Stimulated activated CD8-positive, alpha-beta memory T cell treated with anti-CD3 and anti-CD28 coated beads, Interleukin-4, amount 100 ng/mL, for 1 hour (primary cell): ENCODE measurements around the gene VAPB.

Experiments
- DNase-seq, 2 donors: peaks; one replicate each; pipeline ENCODE4 v3.0.0-alpha.2; 2020; ENCODE audit warnings: low read depth in 2 of 2, low spot score in 1 of 2

Gene VAPB

DNA sequence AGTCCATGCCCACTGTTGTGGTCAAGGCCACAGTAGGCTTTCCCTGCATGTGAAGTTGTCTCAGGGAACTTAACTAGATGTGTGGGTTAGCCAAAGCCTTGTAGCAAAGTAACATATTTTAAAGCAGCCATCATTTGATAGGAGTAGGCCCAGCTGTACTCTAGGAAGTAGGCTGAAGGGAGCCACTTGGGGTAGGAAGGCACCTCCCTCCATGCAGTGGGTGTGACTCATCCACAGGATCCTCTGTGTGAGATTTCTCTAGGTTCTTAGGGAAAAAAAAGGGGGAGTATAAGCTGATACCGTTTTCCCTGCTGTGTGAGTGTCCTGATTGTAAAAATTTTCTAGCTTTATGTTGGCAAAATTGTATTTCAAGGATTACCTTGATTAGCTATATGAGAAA is 44.7 kb downstream of the VAPB start:
- no peak for DNase-seq

DNA sequence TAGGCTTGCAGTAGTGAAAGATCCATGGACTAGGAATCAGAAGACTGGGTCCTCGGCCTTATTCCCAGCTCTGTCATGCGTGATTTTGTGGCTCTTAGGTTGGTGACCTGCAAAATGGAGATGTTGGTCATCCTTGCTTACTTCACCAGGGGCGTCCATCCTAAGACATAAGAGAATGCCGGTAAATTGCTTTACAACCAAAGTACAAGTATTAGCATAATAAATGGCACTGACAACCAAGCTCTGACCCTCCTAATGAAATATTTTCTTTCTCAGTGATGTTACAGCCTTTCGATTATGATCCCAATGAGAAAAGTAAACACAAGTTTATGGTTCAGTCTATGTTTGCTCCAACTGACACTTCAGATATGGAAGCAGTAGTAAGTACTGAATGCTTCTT is 45.3 kb downstream of the VAPB start:
- no peak for DNase-seq

DNA sequence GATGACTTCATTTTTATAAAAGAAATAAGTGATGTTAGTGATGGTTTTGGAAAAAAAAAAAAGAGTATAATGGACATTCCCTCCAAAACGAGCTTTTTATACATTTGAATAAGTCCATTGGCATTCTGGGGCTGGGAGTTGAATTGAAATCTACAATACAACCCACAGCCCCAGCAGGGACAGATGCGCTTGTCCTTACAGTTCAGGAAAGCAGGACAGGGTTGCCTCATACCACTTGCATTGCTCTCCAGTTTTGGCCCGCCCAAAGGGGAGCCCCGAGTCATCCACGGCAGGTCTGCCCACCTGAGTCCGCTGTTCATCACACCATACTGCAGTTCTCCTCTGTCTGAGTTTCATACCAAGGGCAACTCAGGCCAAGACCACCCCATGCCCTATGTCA is 46.2 kb downstream of the VAPB start:
- no peak for DNase-seq

DNA sequence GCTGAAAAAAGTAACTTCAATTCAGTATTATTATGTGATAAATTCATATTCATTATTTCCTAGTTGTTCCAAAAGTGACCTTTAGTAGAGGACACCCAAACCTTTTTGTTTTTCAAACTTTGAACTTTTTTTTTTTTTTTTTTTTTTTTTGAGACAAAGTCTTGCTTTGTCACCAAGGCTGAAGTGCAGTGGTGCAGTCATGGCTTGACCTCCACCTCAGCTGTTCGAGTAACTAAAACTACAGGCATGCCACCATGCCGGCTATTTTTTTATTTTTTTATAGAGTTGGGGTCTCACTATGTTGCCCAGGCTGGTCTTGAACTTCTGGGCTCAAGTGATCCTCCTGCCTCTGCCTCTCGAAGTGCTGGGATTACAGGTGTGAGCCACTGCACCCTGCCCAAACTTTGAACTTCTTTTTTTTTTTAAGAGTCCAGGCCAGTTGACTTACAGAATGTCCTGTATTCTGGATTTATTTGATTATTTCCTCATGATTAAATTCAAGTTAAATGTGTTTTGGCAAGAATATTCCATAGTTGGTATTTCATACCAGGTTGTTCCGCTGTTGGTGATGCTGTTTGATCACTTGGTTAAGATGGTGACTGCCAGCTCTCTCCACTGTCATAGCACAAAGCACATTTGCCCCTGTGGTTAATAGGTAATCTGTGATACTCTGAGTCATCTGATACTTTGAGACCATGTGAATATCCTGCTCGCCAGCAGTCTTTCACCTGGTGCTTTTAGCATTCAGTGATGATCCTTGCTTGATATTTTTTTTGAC is 48.0 kb downstream of the VAPB start:
- DNase-seq = no peak

DNA sequence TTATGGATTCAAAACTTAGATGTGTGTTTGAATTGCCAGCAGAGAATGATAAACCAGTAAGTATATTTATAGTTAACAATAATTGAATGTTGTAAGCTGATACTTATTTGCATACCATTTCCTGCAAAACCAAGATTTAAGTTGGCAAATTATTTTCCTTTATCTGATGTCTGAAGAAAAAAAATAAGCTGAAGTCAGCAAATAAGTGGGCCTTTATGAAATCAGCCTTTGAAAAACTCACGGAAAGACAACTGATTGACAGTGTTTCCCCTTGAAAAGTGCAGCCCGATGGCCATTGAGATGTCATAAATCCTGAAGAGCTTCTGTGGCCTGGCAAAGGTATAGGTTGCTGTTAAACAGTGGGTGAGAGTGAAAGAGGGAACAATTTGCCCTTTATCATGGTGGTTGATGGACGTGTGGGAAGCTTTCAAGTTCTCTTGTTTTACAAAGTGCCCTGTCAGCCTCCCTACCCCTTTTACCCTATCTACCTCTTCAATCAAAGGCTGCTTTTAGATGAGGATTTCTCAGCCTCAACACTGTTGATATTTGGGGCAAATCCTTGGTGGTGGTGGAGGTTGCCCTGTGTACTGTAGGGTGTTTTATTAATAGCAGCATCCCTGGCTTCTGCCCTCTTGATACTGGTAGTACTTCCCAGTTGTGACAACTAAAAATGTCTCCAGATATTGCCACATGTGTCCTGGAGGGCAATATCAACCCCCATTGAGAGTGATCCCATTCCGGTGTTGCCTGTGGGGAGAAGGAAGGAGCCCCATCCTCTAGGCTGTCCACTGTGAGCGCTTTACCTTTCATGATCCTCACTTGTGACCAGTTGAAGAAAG is 50.2 kb downstream of the VAPB start:
- DNase-seq = no peak

DNA sequence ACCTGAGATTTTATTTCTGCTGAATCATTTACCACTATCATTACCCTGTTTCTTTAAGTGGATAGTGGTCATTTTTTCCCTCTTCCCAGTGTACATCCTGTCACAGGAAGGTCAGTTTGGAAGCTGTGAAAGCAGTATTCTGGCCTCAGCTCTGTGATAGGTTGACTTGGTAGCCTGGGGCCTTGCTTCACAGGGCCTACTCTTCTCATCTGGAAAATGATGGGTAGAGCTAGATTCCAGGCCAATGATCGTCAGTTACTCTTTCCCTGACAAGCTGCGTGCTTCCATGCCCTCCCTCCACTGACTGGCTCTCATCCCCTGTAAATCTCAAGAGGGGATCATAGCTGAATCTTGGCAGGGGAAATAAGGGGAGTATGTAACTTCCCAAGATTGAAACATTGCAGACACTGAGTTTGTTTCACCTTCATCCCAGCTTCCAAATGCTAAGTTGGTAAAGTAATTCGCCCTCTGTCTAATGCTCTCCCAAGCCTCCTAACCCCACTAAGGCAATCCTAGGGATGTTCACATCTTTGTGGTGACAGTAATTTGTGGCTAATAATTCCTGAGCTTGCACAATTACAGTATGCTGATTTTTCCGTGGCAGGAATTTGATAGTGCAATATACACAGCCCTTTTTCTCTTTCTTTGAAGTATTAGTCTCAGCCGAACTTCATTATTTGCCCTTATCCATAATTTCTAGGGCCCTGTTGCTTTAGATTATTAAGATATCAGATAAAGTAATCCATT is 51.2 kb downstream of the VAPB start:
- DNase-seq = no peak

DNA sequence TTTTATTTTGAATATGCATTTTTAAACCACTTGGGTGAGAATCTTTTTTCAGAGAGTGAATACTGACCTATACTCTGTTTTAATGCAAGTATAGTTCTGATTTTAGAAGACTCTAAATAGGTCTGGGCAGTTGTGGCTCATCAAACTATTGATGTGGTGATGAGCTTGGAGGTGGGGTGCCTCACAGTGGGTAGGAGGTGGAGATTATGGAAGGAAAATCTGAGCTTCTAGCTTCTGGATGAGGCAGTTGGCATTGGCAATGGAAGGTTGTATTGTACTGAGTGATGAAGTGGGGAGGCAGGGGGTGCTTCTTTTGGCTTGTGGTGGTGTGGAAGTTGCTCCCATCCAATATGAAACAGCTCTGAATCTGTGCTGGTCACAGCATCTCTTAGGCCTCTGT is 52.7 kb downstream of the VAPB start:
- DNase-seq = no peak

DNA sequence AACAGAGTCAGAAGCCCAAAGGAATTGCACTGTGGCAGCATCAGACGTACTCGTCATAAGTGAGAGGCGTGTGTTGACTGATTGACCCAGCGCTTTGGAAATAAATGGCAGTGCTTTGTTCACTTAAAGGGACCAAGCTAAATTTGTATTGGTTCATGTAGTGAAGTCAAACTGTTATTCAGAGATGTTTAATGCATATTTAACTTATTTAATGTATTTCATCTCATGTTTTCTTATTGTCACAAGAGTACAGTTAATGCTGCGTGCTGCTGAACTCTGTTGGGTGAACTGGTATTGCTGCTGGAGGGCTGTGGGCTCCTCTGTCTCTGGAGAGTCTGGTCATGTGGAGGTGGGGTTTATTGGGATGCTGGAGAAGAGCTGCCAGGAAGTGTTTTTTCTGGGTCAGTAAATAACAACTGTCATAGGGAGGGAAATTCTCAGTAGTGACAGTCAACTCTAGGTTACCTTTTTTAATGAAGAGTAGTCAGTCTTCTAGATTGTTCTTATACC is 55.8 kb downstream of the VAPB start:
- DNase-seq = no peak

DNA sequence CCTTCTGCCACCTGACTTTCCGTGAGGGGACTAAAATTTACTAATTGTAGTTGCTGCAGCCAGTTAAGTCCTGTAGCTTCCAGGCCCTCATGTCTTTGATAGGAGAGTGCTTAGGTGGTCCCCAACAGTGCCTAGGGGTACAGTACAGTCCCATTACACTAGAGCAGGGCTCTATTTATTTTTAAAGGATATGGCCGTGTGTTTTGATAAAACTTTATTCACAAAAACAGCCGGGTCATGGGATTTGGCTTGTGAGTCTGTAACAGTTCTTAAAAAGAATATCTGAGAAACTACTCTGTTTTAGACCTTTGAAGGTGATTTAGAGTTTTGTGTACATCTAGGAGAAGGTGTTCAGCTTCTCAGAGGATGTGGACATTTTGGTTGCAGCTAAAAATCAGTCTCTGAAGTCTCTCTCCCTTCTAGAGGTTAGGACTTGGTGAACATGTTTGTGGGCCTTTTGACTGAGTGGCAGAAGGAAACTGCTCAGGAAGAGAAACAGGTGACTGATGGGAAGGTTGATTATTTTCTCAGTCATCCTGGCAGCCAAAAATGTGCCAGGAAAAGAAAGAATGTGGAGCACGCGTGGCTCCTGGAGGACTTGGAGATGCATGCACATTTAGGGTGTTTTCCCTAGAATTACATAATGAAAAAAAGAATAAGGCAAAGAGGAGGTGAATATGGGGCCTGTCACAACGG is 57.4 kb downstream of the VAPB start:
- DNase-seq = no peak

DNA sequence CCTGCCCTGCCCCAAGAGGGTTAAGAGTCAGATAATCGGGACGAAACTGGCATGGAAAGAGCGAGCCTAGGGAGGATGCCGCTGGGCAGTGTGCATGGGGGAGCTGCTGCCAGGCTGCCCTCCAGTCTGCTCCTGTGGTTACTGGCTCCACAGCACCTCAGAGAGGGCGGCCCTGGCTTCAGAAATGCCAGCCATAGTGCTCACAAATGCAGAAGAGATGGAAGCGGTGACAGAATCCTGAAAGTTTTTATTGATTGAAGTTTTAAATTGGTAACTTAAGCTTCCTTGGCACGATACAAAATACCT is 57.9 kb downstream of the VAPB start:
- no peak for DNase-seq

DNA sequence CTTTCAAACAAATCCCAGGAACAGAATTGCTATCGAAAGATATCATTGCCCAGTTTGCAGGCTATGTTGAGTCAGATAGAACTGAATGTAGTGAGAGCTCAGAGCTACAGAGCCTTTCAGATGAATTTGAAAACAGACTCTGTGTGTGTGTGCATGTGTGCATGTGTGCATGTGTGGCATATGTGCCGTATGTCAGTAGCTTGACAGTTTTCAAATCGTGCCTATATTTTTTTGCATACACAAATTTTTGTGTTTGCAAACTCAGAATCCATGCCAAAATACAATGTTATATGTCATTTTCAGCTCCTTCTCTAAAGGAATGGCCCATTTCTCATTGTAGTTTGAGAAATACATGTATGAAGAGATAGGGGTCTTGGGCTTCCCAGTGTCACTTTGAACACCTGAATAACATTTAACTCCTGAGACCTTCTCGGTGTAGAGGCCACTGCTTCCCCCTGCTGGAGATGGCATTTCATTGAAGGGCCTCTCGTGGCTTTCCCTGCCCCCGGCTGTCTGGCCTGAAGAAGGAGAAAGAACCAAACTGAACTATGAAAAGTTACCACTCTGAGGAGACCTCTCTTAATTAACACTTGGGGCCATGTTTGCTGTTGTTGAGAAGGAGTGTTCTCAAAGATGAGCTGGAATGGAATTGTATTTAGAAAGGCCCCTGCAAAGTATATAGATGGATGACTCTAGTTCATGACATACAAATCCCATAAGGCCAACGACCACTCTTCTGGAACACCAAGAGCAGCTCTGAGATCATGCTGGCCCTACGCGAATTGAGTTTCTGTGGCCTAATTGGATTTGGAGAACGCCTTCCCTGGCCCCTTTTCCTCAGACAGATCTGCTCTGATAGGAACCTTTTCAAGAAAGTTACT is 58.7 kb downstream of the VAPB start:
- peak in 1 of 2 donors; percentile 10 for DNase-seq

DNA sequence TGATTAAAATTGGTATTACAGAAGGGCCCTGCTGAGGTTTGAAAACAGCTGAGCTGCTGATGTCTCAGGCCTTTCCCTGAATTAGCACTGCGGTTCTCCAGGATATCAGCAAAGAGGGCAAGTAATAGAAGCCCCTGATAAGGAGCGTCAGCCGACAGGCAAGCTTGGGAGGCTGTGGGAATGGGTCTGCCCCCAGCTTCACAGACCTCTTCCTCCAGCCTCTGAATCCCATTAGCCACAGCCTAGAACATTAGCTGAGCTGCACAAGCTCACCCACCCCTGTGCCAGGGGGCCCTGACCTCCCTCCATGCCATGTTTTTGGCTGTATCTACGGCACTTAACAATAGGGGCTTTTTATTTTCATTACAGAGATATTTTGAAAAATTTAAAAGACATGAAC is 59.9 kb downstream of the VAPB start:
- DNase-seq = no peak

DNA sequence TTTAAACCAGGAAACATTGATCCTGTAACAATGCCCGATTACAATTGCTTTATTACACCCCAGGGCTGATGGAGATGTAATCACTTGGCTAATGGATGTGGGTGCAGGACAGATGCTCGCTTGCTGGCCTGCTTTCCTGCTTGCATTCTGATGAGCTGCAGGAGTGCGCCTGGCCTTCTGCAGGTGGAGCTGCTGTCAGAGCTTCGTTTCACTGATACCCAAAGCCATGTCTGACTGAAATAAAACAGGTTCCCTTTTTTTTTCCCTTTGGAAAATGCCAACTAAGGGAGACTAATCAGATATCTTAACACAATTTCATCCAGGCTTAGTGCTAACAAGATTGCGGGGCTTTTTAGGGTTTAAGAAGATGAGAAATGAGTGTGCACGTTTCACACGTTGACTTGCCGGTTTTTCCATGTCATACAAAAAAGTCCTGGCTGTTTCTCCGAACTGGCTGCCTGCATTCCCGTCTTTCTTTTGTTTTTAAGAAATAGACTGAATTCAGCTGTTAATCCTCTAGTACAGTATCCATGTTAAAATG is 60.7 kb downstream of the VAPB start:
- no peak for DNase-seq

DNA sequence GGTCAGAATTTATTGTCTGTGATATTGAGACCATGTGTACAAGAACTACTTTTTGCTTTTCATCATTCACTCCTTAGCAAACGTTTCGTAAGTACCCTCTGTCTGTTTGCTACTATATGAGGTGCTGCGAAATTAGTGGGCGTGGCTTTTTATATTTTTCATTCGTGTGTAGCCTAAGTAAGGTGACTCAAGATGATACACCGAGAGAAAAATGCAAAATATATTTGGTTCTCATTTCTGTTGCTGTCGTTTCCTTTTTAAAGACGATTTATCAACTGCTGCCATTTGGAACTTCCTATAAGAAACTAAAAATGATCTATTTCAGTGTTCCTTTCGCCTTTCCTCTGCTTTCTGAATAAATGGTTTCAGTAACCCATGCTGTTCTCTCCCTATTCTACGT is 61.2 kb downstream of the VAPB start:
- DNase-seq = no peak

DNA sequence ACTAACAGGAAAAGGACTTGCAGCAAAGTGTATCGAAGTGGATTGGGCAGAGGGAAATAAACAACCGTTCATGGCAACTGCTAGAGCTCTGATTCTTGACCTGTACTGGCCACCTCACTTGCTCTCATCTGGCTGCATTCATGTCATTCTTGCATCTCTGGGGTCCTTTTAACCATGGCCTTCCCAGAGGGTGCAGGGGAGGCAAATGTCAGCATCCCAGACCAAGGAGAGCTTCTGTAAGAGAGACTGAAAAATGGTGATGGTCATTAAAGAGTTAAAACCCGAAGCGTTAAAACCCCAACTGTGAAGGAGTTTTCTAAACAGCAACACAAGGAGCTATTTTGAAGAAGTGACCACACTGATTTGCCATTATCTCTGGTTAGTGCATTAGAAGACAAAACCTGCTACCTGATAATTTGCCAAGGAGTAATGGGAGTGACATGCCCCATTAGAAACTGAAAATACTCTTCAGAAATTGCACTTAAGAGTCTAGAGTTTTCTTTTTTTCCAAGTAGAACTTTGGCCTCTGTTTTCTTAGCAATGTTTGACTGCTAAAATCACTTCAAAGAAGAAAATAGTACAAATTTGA is 63.7 kb downstream of the VAPB start:
- DNase-seq = no peak

DNA sequence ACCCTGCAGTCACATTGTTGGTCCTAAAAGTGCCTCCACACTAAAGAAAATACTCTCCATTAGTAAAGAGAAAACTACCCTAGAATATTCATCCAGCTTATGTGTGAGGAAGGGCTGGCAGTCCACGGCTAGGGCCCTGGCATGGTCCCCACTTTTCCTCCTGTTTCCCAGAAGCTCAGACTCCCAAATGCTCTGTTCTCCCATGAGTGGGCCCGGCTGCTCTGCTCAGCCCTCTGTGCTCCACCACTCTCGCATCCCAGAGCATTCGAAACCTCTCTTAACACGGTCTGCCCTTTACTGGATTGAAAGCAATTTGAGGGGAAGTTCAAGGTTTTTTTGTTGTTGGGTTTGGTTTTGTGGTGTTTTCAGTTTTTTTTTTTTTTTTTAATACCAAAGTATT is 64.4 kb downstream of the VAPB start:
- no peak for DNase-seq

DNA sequence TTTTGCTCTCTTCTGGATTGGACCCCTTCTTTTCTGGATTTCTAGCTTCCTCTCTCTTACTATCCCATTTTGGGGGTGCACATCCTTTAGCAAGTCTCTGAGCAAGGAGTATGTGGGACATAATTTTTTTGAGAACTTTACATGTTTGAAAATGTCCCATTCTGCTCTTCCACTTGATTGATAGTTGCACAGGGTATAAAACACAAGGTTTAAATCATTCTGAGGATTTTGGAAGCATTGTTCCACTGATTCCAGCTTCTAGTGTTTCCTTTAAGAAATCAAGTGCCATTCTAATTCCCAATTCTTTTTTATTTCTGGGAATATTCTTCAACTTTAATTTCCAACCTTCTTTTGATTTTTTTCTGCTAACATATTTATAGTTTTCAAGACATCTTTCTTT is 65.4 kb downstream of the VAPB start:
- no peak for DNase-seq

DNA sequence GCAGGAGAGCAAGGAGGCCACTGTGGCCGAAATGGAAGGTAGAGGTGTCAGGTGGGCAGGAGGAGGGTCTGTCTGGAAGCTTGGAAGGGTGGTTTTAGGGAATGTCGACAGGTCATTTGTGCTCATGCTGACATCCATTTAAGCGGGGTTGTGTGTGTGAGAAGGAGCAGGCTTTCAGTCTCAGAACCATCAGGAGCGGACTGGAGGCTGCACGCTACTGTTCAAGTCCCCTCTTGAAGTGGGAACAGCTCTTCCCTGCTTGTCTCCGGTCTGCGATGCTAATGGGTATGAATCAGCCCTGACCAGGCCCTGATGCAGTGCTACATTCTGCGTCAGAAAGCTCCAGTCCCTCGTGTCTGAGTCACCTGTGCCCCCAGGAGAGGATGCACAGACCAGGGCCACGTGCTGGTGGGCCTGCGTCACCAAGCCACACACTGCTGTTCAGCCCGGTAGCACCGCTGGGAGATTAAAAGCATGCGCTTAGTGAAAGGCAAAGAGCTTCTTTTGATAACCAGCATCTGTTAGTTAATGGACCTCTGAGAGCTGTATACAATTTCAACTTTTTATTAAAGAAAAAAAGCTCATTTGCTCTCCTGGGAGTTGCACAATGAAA is 68.2 kb downstream of the VAPB start:
- no peak for DNase-seq

DNA sequence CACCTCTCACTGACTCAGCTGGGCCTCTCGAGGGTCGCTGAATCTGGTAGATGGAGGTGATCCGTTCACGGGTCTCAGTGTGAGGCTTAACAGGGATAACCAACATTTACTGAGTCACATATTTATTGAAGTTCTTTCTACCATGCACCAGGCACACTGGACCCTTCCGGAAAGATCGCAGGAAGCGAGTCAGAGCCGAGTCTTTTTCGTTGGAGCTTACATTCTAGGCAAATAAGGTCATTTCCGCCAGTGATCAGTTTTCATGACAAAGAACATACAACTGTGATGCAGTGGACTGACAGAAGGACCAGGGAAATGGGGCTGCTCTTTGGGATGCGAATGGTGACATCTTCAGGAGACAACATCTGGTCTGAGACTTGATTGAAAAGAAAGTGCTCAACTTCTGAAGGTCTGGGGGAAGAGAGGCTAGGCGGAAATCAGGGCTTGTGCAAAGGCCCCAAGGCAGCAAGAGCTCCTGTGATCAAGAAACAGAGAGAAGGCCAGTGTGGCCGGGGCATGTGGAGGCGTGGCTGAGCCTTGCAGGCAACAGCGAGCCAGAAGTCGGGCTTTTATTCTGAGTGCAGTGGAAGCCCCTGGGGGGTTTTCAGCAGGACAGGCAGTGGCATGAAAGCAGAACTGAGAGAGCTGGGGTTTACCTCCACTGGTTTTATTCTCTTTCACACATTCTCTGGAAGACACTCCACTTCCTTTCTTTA is 69.5 kb downstream of the VAPB start:
- no peak for DNase-seq
